NT2/D1 (cell line): ENCODE results near the gene ANGPTL2.

Experiments used
- DNase-seq: peaks from one replicate; pipeline ENCODE4 v3.0.0-alpha.2; 2011; ENCODE audit warnings: low read depth, low spot score
- H3K27me3 ChIP-seq: 2 replicates; pipeline ENCODE4 v1.6.0; 2011; ENCODE audit warnings: mild to moderate bottlenecking; ENCODE audit not compliant: insufficient read length, insufficient read depth
- H3K36me3 ChIP-seq: 2 replicates; pipeline ENCODE4 v1.6.1; 2011; ENCODE audit warnings: mild to moderate bottlenecking, low read length, mixed read lengths; ENCODE audit not compliant: insufficient read depth, insufficient read length
- H3K4me1 ChIP-seq: 2 replicates; pipeline ENCODE4 v1.5.1; 2011; ENCODE audit not compliant: insufficient read depth, insufficient read length
- H3K4me3 ChIP-seq: 2 replicates; pipeline ENCODE4 v1.5.1; 2011; ENCODE audit warnings: low read depth; ENCODE audit not compliant: insufficient read length
- H3K9ac ChIP-seq: 2 replicates; pipeline ENCODE4 v1.6.0; 2011; ENCODE audit warnings: low read depth; ENCODE audit not compliant: insufficient read length
- H3K9me3 ChIP-seq: 2 replicates; pipeline ENCODE4 v1.5.1; 2011; ENCODE audit warnings: mild to moderate bottlenecking, low read length; ENCODE audit not compliant: insufficient read depth
- SUZ12 ChIP-seq: IDR thresholded peaks from 2 replicates; pipeline ENCODE4 v1.6.1; 2011; ENCODE audit not compliant: insufficient read length, insufficient read depth; ENCODE audit errors: extremely low read depth
- YY1 ChIP-seq: IDR thresholded peaks from 2 replicates; pipeline ENCODE4 v1.6.1; 2011; ENCODE audit not compliant: insufficient read length, insufficient read depth
- ZNF274 ChIP-seq: IDR thresholded peaks from 2 replicates; pipeline ENCODE4 v1.6.1; 2011; ENCODE audit warnings: mild to moderate bottlenecking, low read depth, low read length

Gene ANGPTL2

GRCh38 chr9:127143920-127144465 lies 21.6 kb upstream of the ANGPTL2 start:
- Histone ChIP-seq H3K4me1 (peaks cover 6% of the 10 kb centered on the region), H3K9me3 (no peaks in the 10 kb centered on the region), H3K27me3 (no peaks in the 10 kb centered on the region), H3K36me3 (no peaks in the 10 kb centered on the region), H3K9ac (no peak overlapping the region), H3K4me3 (no peak overlapping the region)
- TF ChIP-seq SUZ12 = no peak
- no peak for TF ChIP-seq ZNF274
- TF ChIP-seq YY1 = no peak
- no peak for DNase-seq

DNA sequence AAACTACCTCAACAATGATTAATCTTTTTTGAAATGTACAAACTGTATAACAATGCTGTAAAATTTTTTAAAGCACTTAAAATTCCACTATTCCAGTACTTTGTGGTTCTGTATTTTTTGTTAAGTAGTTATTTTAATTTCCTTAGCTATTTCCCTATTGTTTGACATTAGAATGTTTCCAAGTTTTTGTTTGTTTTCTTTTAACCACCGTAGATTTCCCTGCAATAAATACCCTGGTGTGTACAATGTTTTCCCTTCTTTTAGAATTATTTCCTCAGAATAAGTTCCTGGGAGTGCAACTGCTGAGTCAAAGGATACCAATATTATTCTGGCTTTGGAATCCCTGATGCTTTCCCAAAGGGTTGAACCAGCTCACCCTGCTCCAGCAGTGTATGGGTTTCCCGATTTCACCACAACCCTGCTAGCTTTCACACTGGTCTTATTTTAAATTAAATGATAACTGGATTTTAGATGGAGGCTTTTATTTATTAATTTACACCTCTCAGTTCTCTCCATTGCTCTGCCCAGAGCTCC lies 20.6 kb upstream of the ANGPTL2 start:
- no peaks in the 10 kb centered on the region for H3K36me3 ChIP-seq

DNA sequence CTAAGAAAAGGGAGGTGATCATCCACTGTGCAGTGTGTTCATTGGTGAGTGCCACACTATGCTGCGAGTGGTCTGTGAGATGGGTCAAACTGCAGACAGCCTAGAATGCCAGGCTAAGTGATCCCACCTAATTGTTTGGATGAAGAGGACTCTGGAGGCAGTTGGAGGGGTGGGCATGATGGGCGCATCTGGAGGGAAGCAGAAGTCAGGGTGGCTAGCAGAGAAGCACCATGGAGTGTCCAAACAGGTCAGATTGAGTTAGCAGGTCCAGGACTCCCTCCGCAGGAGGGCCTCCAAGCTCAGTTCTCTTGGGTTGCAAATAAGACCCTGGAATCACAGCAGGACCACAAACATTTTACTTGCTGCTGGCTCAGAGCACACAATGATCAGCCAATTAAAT lies 19.9 kb upstream of the ANGPTL2 start:
- Histone ChIP-seq H3K4me1 (peaks cover 6% of the 10 kb centered on the region), H3K27me3 (peaks cover 3% of the 10 kb centered on the region)

More for the DNA sequence above, 20.6 kb upstream of the ANGPTL2 start:
- DNase-seq = no peak
- no peak overlapping the region for H3K4me3 ChIP-seq
- no peaks in the 10 kb centered on the region for H3K27me3 ChIP-seq
- H3K9ac ChIP-seq = no peak overlapping the region
- TF ChIP-seq SUZ12 (no peak), ZNF274 (no peak), YY1 (no peak)
- H3K9me3 ChIP-seq = no peaks in the 10 kb centered on the region
- H3K4me1 ChIP-seq = peaks cover 6% of the 10 kb centered on the region

GRCh38 chr9:127140842-127141675 lies 18.6 kb upstream of the ANGPTL2 start:
- H3K27me3 ChIP-seq = peaks cover 3% of the 10 kb centered on the region
- no peak for DNase-seq
- no peak for TF ChIP-seq SUZ12
- TF ChIP-seq ZNF274 = no peak
- no peak for TF ChIP-seq YY1
- H3K4me3 ChIP-seq = no peak overlapping the region
- H3K4me1 ChIP-seq = peaks cover 6% of the 10 kb centered on the region
- no peaks in the 10 kb centered on the region for H3K9me3 ChIP-seq
- H3K36me3 ChIP-seq = no peaks in the 10 kb centered on the region
- H3K9ac ChIP-seq = no peak overlapping the region

More for the DNA sequence above, 19.9 kb upstream of the ANGPTL2 start:
- Histone ChIP-seq H3K9me3 (no peaks in the 10 kb centered on the region), H3K4me3 (no peak overlapping the region), H3K36me3 (no peaks in the 10 kb centered on the region), H3K9ac (no peak overlapping the region)
- TF ChIP-seq YY1 (no peak), SUZ12 (no peak), ZNF274 (no peak)
- no peak for DNase-seq

- Histone ChIP-seq H3K9me3 (no peaks in the 10 kb centered on the region), H3K4me1 (peaks cover 6% of the 10 kb centered on the region), H3K4me3 (no peak overlapping the region), H3K9ac (no peak overlapping the region), H3K36me3 (no peaks in the 10 kb centered on the region), H3K27me3 (peaks cover 3% of the 10 kb centered on the region)
- no peak for TF ChIP-seq ZNF274
- TF ChIP-seq SUZ12 = no peak
- no peak for TF ChIP-seq YY1
- DNase-seq = no peak
Observed at GRCh38 chr9:127140181-127140580, 17.7 kb upstream of the ANGPTL2 start.

DNA sequence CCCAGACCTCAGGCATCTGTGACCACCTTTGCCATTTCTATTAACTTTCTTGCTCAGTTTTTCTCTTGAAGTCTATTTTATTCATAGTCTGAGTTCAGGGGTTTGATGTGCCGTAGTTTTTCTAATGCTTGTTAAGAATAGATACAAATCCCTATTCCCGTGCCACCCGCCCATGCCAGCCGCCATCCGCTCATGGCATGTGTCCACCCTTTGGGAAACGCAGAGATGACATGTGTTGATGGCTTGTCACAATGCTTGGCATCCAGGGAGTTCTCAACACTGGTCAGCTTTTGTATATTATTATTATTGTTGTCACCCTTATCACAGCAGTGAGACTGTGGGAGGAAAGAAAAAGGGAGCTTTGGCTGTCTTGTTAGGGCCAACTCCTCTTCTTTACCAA lies 17.3 kb upstream of the ANGPTL2 start:
- H3K9me3 ChIP-seq = no peaks in the 10 kb centered on the region
- no peak for TF ChIP-seq YY1
- TF ChIP-seq ZNF274 = no peak
- TF ChIP-seq SUZ12 = no peak
- no peak overlapping the region for H3K9ac ChIP-seq
- H3K36me3 ChIP-seq = no peaks in the 10 kb centered on the region
- peaks cover 8% of the 10 kb centered on the region for H3K4me1 ChIP-seq
- H3K4me3 ChIP-seq = no peak overlapping the region
- H3K27me3 ChIP-seq = peaks cover 3% of the 10 kb centered on the region
- DNase-seq = no peak

GRCh38 chr9:127139071-127139731 lies 16.8 kb upstream of the ANGPTL2 start:
- no peak for DNase-seq
- Histone ChIP-seq H3K9me3 (no peaks in the 10 kb centered on the region), H3K9ac (no peak overlapping the region), H3K36me3 (no peaks in the 10 kb centered on the region), H3K4me1 (peaks cover 10% of the 10 kb centered on the region), H3K27me3 (peaks cover 3% of the 10 kb centered on the region), H3K4me3 (no peak overlapping the region)
- no peak for TF ChIP-seq SUZ12
- TF ChIP-seq ZNF274 = no peak
- no peak for TF ChIP-seq YY1
